Stimulated activated memory B cell treated with anti-CD40 and anti-IgM and Interleukin-4, amounts not matched to agents 10 μg/mL and 1 μg/mL and 100 μg/mL, for 72 hours (primary cell): ENCODE measurements around the gene TAF4.
"Not testable (repeated sequence)": the region's sequence is repeated elsewhere in the genome, so short reads cannot be mapped to it uniquely, and the experiment has no call there.

ENCODE experiments used
- ATAC-seq: fragments of 150-1000 bp; cut with Tn5 transposase; 2 replicates; pipeline ENCODE4 v1.10.0; 2021
- H3K27ac Mint-ChIP-seq: one replicate; pipeline ENCODE4 v1.8.0; 2022; ENCODE audit warnings: mild to moderate bottlenecking, mixed read lengths
- H3K27me3 Mint-ChIP-seq: one replicate; pipeline ENCODE4 v1.8.0; 2022; ENCODE audit warnings: mixed read lengths
- H3K36me3 Mint-ChIP-seq: one replicate; pipeline ENCODE4 v1.8.0; 2022; ENCODE audit warnings: mixed read lengths
- H3K4me1 Mint-ChIP-seq: one replicate; pipeline ENCODE4 v1.8.0; 2022; ENCODE audit warnings: mixed read lengths
- H3K4me3 Mint-ChIP-seq: one replicate; pipeline ENCODE4 v1.8.0; 2022; ENCODE audit warnings: mild to moderate bottlenecking, moderate library complexity, mixed read lengths
- H3K9me3 Mint-ChIP-seq: one replicate; pipeline ENCODE4 v1.8.0; 2022; ENCODE audit warnings: mixed read lengths

Gene TAF4

DNA sequence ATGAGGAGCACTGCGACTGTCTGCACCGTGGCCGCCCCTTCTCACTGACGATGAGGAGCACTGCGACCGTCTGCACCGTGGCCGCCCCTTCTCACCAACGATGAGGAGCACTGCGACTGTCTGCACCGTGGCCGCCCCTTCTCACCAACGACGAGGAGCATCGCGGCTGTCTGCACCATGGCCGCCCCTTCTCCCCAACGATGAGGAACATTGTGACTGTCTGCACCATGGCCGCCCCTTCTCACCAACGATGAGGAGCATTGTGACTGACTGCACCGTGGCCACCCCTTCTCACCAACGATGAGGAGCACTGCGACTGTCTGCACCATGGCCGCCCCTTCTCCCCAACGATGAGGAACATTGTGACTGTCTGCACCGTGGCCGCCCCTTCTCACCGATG, 117.6 kb downstream of the TAF4 start:
- not testable (repeated sequence) for H3K36me3 Mint-ChIP-seq, H3K9me3 Mint-ChIP-seq, H3K4me3 Mint-ChIP-seq, H3K27ac Mint-ChIP-seq, ATAC-seq, H3K4me1 Mint-ChIP-seq
- peaks cover 14% of the 10 kb centered on the region for H3K27me3 Mint-ChIP-seq

DNA sequence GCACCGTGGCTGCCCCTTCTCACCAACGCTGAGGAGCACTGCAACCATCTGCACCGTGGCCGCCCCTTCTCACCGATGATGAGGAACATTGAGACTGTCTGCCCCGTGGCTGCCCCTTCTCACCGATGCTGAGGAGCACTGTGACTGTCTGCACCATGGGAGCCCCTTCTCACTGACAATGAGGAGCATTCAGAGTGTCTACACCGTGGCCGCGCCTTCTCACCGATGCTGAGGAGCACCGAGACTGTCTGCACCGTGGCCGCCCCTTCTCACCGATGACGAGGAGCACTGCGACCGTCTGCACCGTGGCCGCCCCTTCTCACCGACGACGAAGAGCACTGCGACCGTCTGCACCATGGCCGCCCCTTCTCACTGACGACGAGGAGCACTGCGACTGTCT, 120.2 kb downstream of the TAF4 start:
- H3K27me3 Mint-ChIP-seq, H3K9me3 Mint-ChIP-seq, H3K4me1 Mint-ChIP-seq, H3K4me3 Mint-ChIP-seq, H3K27ac Mint-ChIP-seq, H3K36me3 Mint-ChIP-seq, ATAC-seq: not testable (repeated sequence)

DNA sequence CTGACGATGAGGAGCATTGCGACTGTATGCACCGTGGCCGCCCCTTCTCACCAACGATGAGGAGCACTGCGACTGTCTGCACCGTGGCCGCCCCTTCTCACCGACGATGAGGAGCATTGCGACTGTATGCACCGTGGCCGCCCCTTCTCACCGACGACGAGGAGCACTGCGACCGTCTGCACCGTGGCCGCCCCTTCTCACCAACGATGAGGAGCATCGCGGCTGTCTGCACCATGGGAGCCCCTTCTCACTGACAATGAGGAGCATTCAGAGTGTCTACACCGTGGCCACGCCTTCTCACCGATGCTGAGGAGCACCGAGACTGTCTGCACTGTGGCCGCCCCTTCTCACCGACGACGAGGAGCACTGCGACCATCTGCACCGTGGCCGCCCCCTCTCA, 120.7 kb downstream of the TAF4 start:
- H3K27ac Mint-ChIP-seq, H3K27me3 Mint-ChIP-seq, H3K4me3 Mint-ChIP-seq, H3K4me1 Mint-ChIP-seq, ATAC-seq, H3K36me3 Mint-ChIP-seq, H3K9me3 Mint-ChIP-seq: not testable (repeated sequence)

DNA sequence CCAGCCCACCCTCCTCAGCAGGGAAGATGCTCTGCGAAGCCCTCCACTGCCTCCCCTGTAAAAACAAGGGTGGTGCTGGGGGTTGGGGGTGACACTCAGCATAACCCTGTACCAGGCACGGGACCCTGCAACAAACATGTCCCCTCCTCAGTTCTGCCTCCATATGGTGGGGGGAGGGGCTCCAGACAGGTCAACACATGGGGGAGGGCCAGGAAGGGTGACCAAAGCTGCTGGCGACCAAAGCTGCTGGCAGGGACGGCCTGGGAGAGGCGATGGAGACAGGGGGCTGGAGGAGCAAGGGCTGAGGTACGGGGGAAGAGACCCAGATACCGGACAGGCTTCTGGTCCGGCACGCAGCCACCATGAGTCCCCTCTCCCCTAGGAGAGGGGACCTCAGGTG, 123.2 kb downstream of the TAF4 start:
- Mint-ChIP-seq H3K27me3 (peaks cover 9% of the 10 kb centered on the region), H3K4me1 (no peaks in the 10 kb centered on the region), H3K27ac (no peak overlapping the region), H3K9me3 (no peaks in the 10 kb centered on the region), H3K36me3 (no peaks in the 10 kb centered on the region), H3K4me3 (no peak overlapping the region)
- no peak for ATAC-seq

DNA sequence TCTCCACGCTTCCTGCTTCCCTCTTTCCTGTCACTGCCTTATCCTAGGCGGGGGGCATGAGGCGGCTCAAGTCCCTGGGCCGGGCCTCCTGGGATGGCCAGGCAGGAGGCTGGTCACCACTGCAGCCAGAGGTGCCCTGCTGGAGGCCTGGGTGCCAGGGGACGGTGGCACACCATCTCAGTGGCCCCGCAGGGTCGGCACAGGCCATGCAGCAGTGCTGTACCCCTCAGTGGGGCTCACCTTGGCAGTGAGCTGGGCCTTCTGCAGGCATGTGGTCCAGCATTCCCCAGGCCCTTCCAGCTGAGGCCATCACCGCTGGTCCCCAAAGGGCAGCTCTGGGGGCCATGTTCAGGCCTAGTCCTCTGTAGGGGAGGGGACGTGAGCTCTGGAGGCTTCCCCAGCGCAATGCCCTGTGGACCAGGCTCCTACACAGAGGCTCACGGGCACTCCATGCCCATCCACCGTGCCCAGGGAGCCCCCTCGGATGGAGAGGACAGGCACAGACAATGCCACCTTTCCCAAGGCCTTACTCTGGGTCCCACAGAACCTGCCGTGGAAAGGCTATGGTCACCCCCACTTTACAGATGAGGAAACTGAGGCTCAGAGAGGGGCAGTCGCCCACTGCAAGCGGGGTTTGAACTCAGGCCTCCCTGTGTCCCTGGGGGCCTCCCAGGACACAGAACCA, 123.8 kb downstream of the TAF4 start:
- Mint-ChIP-seq H3K4me3 (no peak overlapping the region), H3K27ac (no peak overlapping the region), H3K9me3 (no peaks in the 10 kb centered on the region), H3K27me3 (peaks cover 16% of the 10 kb centered on the region), H3K36me3 (no peaks in the 10 kb centered on the region), H3K4me1 (no peaks in the 10 kb centered on the region)
- ATAC-seq: no peak

DNA sequence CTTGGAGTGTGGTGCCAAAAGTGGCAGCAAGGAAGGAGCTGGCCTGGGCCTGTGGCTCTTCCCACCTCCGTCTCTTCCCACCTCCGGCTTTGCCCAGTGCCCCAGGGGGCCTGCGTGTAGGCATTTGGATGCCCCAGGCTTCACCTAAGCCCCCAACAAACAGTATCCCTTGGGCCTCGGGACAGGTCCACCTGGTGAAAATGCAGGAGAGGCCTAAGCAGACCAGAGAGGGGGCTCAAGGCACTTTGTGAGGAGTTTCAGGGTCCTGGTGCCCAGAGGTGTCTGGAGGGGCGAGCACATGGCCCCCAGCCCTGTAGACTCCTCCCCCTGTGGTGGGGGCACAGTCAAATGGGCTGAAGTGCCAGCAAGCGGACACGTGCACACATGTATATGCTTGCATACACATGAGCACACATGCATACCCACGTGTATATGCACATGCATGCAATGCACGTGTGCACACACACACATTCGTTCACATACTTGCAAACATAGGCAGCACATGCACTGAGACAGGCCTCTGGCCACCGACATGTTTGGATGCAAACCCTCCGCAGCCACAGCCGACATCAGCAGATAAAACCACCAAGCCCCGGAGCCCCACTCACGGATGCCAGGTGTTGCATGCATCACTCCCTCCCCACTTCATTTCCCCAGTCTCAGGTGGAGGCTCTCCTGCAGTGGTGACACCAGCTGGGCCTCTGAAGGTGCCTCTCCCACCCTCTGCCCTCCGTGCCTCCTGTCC, 124.5 kb downstream of the TAF4 start:
- no peak overlapping the region for H3K27ac Mint-ChIP-seq
- no peaks in the 10 kb centered on the region for H3K36me3 Mint-ChIP-seq
- no peak overlapping the region for H3K4me3 Mint-ChIP-seq
- no peaks in the 10 kb centered on the region for H3K4me1 Mint-ChIP-seq
- H3K9me3 Mint-ChIP-seq: no peaks in the 10 kb centered on the region
- ATAC-seq: no peak
- peaks cover 23% of the 10 kb centered on the region for H3K27me3 Mint-ChIP-seq

DNA sequence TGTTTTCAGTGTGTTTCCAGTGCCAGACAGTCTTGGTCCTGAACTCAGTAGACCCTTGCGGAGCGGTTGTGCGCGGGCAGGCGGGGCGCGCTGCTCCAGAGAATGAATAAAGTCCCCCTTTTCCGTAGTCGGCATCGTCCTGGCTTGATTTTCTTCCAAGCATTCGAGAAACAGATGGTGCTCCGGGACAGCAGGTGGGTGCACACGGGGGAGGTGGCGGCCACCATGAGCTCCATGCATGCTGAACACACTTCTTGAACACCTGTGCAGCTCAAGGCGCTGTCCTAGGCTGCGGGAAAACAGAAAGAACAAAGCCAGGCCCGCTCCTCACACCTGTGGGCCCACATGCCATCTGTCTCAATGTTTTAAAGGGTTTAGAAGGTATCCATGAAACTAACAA, 125.2 kb downstream of the TAF4 start:
- no peak overlapping the region for H3K27ac Mint-ChIP-seq
- H3K4me1 Mint-ChIP-seq: no peaks in the 10 kb centered on the region
- peaks cover 24% of the 10 kb centered on the region for H3K27me3 Mint-ChIP-seq
- H3K36me3 Mint-ChIP-seq: no peaks in the 10 kb centered on the region
- H3K4me3 Mint-ChIP-seq: no peak overlapping the region
- ATAC-seq: no peak
- no peaks in the 10 kb centered on the region for H3K9me3 Mint-ChIP-seq

DNA sequence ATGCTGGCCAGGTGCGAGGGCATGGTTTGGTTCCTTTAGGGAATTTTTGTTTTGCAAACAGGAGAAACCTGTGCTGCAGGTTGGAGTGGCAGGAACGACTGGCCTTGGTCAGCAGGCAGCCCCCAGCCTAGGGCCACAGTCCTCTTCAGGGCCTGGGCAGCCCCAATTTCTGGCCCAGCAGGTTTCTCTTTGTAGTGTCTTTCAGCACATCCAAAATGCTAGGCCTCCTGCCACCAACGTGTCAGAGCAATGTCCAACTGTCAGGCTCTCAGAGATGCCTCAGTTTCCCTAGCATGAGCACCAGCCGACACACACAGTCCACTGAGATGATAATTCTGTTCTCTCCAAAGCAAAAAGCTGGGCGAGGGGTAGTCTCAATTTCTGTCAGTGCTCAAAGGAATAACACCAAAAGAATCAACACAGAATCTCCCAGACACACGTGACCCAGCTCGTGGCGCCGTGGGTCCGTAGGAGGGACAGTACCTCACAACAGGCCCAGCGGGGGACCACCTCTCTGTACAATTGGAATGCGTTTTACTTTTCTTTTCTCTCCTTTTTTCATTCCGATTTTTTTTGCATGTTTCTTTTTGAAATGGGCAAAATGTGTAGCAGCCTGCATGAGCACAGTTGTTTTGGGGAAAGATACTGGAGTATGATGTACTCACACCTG, 125.9 kb downstream of the TAF4 start:
- Mint-ChIP-seq H3K4me3 (no peak overlapping the region), H3K27ac (no peak overlapping the region), H3K9me3 (no peaks in the 10 kb centered on the region), H3K27me3 (peaks cover 29% of the 10 kb centered on the region), H3K4me1 (no peaks in the 10 kb centered on the region), H3K36me3 (no peaks in the 10 kb centered on the region)
- no peak for ATAC-seq

DNA sequence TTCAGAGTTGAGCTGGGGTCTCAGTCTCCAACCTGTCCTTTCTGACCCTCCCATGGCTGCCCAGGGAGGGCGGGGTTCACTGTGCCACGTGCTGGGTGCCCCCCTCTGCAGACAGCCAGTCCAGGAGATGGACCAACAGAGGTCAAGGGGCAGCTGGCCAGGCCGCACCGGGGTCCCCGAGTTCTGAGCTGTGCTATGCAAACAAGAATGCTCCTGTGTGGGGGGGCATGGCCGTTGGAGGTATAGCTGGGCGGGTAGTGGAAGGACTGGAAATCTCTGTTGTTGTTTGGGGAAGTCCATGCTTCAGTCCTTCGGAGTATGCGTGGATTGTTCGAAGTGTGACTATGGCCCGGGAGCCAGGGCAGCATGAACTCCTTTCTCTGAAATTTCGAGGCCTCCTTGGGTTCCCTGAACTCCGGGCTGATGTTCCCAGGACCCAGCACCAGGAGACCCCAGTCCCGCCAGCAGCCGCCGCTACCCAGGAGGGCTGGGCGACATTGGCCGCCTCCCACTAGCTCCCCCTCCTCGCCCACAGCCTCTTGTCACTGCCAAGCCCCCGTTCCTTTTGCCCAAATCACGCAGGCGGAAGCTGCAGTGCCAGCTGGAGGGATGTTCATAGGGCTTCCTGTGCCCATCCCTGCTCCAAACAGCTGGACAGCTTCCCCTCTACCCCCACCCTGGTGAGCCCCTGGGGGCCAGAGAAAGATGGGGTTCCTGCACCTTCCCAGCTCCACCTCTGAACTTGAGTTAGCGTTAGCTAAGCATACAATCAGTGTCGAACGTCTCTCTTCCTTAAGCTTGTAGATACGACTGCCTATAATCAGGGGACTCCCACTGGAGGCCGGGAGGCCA, 126.6 kb downstream of the TAF4 start:
- H3K4me3 Mint-ChIP-seq: no peak overlapping the region
- no peaks in the 10 kb centered on the region for H3K9me3 Mint-ChIP-seq
- H3K27ac Mint-ChIP-seq: no peak overlapping the region
- no peaks in the 10 kb centered on the region for H3K4me1 Mint-ChIP-seq
- ATAC-seq: no peak
- H3K36me3 Mint-ChIP-seq: no peaks in the 10 kb centered on the region
- peaks cover 33% of the 10 kb centered on the region for H3K27me3 Mint-ChIP-seq

DNA sequence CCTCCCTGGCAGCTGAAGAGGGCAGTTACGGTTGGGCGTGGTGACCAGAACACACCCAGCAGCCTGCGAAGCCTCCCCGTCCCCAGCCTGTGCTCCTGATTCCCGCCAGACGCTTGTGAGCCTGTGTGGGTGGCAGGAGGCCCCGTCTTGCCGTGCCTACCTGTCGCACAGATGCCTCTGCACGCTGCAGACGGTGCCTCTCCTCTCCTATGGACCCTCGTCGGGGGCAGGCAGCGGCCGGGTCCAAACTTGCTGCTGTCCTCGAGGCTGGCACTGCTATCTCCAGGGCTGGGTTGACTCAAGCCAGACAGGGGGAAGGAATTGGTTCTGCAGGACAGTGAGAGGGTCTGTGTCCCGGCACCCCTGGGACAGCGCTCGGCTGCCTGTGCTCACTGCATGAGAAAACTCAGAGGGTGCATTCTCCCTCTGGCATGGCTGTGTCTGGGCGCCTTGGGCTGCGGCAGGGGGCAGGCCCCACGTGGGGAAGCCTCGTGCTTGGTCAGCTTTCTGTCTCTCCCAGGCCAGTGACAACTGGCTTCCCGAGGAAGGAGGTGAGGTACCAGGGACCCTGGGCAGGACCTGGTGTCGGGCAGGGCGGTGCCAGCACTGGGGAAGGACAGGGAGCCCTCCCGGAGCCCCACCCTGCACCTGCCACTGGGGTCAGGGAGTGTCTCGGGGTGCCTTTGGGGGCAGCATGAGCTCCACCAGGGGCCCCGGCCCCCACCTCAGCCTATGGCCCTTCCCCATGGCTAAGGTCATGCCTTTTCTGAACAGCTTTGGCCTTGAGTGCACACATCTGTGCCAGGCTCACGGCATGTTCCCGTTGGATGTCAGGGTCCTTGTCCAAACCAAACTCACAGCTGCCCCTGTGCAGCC, 127.5 kb downstream of the TAF4 start:
- no peak for ATAC-seq
- peaks cover 33% of the 10 kb centered on the region for H3K27me3 Mint-ChIP-seq

DNA sequence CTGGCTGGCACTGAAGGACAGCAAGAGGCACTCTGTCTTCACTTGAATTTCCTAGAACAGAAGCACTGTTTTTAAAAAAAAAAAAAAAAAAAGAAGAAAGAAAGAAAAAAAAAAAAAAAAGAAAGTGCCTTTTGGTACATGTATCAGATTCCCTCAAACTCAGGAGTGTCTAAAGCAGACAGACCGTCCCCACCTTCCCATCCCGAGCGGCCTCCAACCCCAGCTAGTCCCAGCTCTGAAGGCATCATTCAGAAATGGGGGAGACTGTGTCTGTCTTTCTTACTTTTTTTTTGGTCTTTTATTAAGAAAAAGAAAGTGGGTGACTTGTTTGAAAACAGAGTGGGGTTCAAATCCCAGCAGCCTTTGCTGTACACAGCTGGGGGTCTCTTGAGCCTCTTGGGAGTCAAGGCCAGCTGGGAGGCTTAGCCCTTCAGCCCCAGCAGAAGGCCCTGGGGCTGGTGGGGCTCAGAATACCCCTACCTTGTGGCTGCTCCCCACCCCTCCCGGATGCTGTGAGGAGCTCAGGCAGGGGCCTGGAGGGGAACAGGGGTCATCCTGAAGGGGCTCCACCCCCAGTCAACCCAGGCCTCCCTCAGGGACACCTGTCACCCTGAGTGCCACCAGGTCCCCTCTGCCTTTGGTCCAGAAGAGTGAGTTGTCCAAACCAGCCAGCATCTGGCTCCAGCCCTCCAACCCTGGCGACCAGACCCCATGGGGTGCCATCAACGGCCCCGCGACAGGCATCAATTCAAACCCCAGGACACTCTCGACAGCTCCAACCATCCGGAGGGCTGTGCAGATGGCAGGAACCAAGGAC, 128.3 kb downstream of the TAF4 start:
- no peaks in the 10 kb centered on the region for H3K4me1 Mint-ChIP-seq
- no peaks in the 10 kb centered on the region for H3K36me3 Mint-ChIP-seq
- no peak overlapping the region for H3K4me3 Mint-ChIP-seq
- no peak overlapping the region for H3K27ac Mint-ChIP-seq
- H3K9me3 Mint-ChIP-seq: no peaks in the 10 kb centered on the region
- ATAC-seq: no peak
- peaks cover 37% of the 10 kb centered on the region for H3K27me3 Mint-ChIP-seq

More for the DNA sequence above, 127.5 kb downstream of the TAF4 start:
- Mint-ChIP-seq H3K4me1 (no peaks in the 10 kb centered on the region), H3K27ac (no peak overlapping the region), H3K4me3 (no peak overlapping the region), H3K36me3 (no peaks in the 10 kb centered on the region), H3K9me3 (no peaks in the 10 kb centered on the region)

DNA sequence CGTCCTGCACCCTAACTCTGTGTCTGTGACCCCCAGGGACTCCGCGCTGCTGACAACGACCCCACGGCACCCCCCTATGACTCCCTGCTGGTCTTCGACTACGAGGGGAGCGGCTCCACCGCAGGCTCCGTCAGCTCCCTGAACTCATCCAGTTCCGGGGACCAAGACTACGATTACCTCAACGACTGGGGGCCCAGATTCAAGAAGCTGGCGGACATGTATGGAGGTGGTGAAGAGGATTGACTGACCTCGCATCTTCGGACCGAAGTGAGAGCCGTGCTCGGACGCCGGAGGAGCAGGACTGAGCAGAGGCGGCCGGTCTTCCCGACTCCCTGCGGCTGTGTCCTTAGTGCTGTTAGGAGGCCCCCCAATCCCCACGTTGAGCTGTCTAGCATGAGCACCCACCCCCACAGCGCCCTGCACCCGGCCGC, 129.0 kb downstream of the TAF4 start:
- Mint-ChIP-seq H3K27ac (no peak overlapping the region), H3K36me3 (no peaks in the 10 kb centered on the region), H3K4me3 (no peak overlapping the region), H3K9me3 (no peaks in the 10 kb centered on the region), H3K27me3 (peaks cover 43% of the 10 kb centered on the region), H3K4me1 (no peaks in the 10 kb centered on the region)
- no peak for ATAC-seq

DNA sequence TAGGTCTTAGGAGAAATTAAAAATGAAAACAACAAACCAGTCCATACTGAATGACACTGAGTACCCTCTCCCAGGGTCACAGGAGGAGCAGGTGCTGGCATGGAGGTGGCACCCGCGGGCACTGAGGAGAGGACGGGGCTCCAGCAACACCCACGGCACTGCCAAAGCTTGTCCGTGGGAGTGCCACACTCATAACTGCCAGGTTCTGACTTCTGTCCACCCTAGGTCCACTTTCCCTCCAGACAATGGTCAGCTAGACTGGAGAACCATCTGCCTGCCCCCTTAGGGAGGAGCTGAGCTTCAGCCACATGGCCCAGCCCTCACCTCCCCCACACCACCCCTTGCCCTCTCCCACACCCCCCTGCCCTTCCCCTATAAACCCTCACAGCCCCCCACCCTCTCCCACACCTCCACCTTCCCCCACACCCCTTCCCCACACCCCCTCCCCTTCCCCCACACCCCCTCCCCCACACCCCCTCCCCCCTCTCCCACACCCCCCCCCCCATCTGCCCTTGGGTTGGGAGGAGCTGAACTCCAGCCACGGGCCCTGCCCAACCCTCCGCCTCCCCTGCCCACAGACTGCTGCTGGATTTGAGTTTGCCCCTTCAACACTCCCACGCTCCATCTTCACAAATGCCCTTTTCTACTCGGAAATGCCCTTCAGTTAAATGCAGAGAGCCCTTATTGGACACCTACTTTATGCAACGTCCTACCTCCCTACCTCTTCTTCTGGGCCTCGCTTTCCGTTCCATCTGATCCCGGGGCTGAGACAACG, 129.6 kb downstream of the TAF4 start:
- H3K27me3 Mint-ChIP-seq: peaks cover 49% of the 10 kb centered on the region
- H3K9me3 Mint-ChIP-seq: no peaks in the 10 kb centered on the region
- no peak overlapping the region for H3K4me3 Mint-ChIP-seq
- H3K4me1 Mint-ChIP-seq: no peaks in the 10 kb centered on the region
- no peaks in the 10 kb centered on the region for H3K36me3 Mint-ChIP-seq
- H3K27ac Mint-ChIP-seq: no peak overlapping the region
- ATAC-seq: no peak
